KMS-11 (cell line): ENCODE data around the gene MIPOL1.

Experiments used
- H2AFZ ChIP-seq: fragments of 200-600 bp; sonication (generic); 2 replicates; pipeline ENCODE4 v1.6.1; 2016; ENCODE audit warnings: antibody characterized with exemption, mixed run types, low read depth
- H3K27ac ChIP-seq: fragments of 200-600 bp; sonication (generic); 2 replicates; pipeline ENCODE4 v1.6.1; 2016; ENCODE audit warnings: mild to moderate bottlenecking, mixed run types
- H3K27me3 ChIP-seq: fragments of 200-600 bp; sonication (generic); 2 replicates; pipeline ENCODE4 v1.6.1; 2017; ENCODE audit warnings: mild to moderate bottlenecking, low read depth, mixed run types, moderate library complexity; ENCODE audit not compliant: insufficient read depth
- H3K36me3 ChIP-seq: fragments of 200-600 bp; sonication (generic); 2 replicates; pipeline ENCODE4 v1.6.1; 2017; ENCODE audit warnings: mild to moderate bottlenecking, mixed run types; ENCODE audit not compliant: insufficient read depth
- H3K4me1 ChIP-seq: fragments of 200-600 bp; sonication (generic); 2 replicates; pipeline ENCODE4 v1.6.1; 2016; ENCODE audit warnings: mild to moderate bottlenecking, low read depth, mixed run types; ENCODE audit not compliant: poor library complexity, severe bottlenecking
- H3K4me2 ChIP-seq: fragments of 200-600 bp; sonication (generic); 2 replicates; pipeline ENCODE4 v1.7.0; 2016; ENCODE audit warnings: mild to moderate bottlenecking, mixed run types
- H3K4me3 ChIP-seq: fragments of 200-600 bp; sonication (generic); IDR thresholded peaks from 2 replicates; pipeline ENCODE4 v1.6.1; 2017; ENCODE audit warnings: low read depth, low read length, mixed read lengths; ENCODE audit not compliant: insufficient read depth
- H3K79me2 ChIP-seq: fragments of 200-600 bp; sonication (generic); 2 replicates; pipeline ENCODE4 v1.6.1; 2016; ENCODE audit warnings: low read depth, mixed run types; ENCODE audit not compliant: insufficient read depth
- H3K9ac ChIP-seq: fragments of 200-600 bp; sonication (generic); 2 replicates; pipeline ENCODE4 v1.6.1; 2016; ENCODE audit warnings: mild to moderate bottlenecking, mixed run types
- H4K20me1 ChIP-seq: fragments of 200-600 bp; sonication (generic); 2 replicates; pipeline ENCODE4 v1.6.1; 2016; ENCODE audit warnings: mild to moderate bottlenecking, mixed run types; ENCODE audit not compliant: insufficient read depth
- CTCF ChIP-seq: fragments of 200-600 bp; sonication (generic); conservative IDR thresholded peaks from 2 replicates; pipeline ENCODE4 v1.6.1; 2017; ENCODE audit warnings: low read depth, mild to moderate bottlenecking, antibody characterized with exemption, low read length, moderate library complexity, mixed read lengths

MIPOL1 gene

GRCh38 chr14:37470251-37470650 lies 272.5 kb downstream of the MIPOL1 start:
- Histone ChIP-seq H3K27me3 (no peaks in the 10 kb centered on the region), H3K4me3 (no peak overlapping the region), H2AFZ (no peak overlapping the region), H3K27ac (no peak overlapping the region), H3K36me3 (no peaks in the 10 kb centered on the region), H3K4me2 (no peak overlapping the region), H3K4me1 (no peaks in the 10 kb centered on the region), H3K79me2 (no peaks in the 10 kb centered on the region), H3K9ac (no peak overlapping the region), H4K20me1 (no peaks in the 10 kb centered on the region)
- TF ChIP-seq CTCF: no peak

GRCh38 chr14:37472906-37473305 lies 275.2 kb downstream of the MIPOL1 start:
- Histone ChIP-seq H3K4me3 (no peak overlapping the region), H2AFZ (no peak overlapping the region), H3K27me3 (no peaks in the 10 kb centered on the region), H4K20me1 (no peaks in the 10 kb centered on the region), H3K79me2 (no peaks in the 10 kb centered on the region), H3K36me3 (no peaks in the 10 kb centered on the region), H3K4me1 (no peaks in the 10 kb centered on the region), H3K27ac (no peak overlapping the region), H3K9ac (no peak overlapping the region), H3K4me2 (no peak overlapping the region)
- TF ChIP-seq CTCF: no peak

DNA sequence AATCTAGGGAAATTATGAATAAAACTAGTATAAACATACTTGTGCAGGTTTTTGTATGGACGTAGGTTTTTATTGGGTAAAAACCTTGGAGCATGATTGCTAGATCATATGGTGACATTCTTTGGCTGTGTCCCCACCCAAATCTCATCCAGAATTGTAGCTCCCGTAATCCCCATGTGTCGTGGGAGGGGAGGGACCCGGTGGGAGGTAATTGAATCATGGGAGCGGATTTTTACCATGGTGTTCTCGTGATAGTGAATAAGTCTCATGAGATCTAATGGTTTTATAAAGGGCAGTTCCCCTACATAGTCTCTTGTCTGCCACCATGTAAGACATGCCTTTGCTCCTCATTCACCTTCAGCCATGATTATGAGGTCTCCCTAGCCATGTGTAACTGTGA lies 276.5 kb downstream of the MIPOL1 start:
- H3K4me2 ChIP-seq: no peak overlapping the region
- no peaks in the 10 kb centered on the region for H3K36me3 ChIP-seq
- H4K20me1 ChIP-seq: no peaks in the 10 kb centered on the region
- no peaks in the 10 kb centered on the region for H3K27me3 ChIP-seq
- no peak overlapping the region for H3K4me3 ChIP-seq
- no peak overlapping the region for H3K9ac ChIP-seq
- H3K27ac ChIP-seq: no peak overlapping the region
- no peak overlapping the region for H2AFZ ChIP-seq
- TF ChIP-seq CTCF: no peak
- H3K79me2 ChIP-seq: no peaks in the 10 kb centered on the region
- H3K4me1 ChIP-seq: no peaks in the 10 kb centered on the region

GRCh38 chr14:37480446-37481290 lies 282.9 kb downstream of the MIPOL1 start:
- Histone ChIP-seq H3K4me2 (no peak overlapping the region), H3K27me3 (no peaks in the 10 kb centered on the region), H3K79me2 (no peaks in the 10 kb centered on the region), H3K27ac (no peak overlapping the region), H4K20me1 (no peaks in the 10 kb centered on the region), H3K4me1 (no peaks in the 10 kb centered on the region), H3K9ac (no peak overlapping the region), H3K4me3 (no peak overlapping the region), H2AFZ (no peak overlapping the region), H3K36me3 (no peaks in the 10 kb centered on the region)
- TF ChIP-seq CTCF: no peak
